Vagina (tissue), 2 donors: ENCODE results near the gene KPNA2.

Experiments used
- POLR2A ChIP-seq, 2 donors: fragments of 450-650 bp; IDR thresholded peaks; one replicate each; pipeline ENCODE4 v1.6.1; 2017; ENCODE audit warnings: antibody characterized with exemption in 2 of 2, mild to moderate bottlenecking in 2 of 2, moderate library complexity in 2 of 2
- TF ChIP-seq, protein P1 (sequence below), 3 experiments: fragments of 450-650 bp in 2 of 3; fragments of 200-600 bp in 1 of 3; sonication (generic) in 1 of 3; IDR thresholded peaks; one replicate each; pipeline ENCODE4 v1.5.1; 2017 to 2019; ENCODE audit warnings: antibody characterized with exemption in 3 of 3, mild to moderate bottlenecking in 2 of 3, moderate library complexity in 2 of 3

DNA sequence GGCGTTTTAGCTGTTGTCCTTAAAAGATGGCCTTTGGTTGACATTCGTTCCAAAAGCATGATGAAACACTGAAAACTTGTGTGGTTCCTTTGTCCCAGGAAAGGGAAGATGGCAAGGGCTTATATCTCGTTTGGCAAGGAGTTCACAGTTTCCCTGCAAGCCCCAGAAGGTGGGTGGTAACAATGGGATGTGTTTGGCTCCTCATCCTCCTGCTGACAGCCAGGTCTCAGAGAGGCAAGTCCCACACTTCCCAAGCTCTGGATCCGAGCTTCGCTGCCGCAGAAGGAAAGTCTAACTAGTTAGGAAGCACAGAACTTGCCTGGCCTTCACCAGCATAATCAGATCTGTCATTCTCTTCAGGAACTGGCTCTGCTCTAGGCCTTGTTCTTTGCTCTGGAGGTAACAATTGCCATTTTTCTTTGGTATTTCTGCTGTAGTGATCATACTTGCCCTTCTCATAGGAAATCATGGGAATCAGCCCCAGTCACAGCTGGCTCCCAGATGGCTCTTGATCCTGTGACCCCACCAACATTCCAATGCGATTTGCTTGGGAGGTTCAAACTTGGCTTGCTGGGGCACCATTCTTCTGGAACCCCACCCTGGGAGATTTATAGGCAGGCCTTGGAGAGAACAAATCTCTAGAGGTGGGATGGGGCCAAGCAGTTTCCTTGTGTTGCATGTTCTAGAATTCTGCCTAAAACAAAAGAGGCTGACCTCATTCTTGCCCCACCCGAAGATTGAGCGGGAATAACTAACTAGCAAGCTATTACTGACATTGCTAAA lies 17.9 kb downstream of the KPNA2 start:
- TF ChIP-seq, protein P1, sequence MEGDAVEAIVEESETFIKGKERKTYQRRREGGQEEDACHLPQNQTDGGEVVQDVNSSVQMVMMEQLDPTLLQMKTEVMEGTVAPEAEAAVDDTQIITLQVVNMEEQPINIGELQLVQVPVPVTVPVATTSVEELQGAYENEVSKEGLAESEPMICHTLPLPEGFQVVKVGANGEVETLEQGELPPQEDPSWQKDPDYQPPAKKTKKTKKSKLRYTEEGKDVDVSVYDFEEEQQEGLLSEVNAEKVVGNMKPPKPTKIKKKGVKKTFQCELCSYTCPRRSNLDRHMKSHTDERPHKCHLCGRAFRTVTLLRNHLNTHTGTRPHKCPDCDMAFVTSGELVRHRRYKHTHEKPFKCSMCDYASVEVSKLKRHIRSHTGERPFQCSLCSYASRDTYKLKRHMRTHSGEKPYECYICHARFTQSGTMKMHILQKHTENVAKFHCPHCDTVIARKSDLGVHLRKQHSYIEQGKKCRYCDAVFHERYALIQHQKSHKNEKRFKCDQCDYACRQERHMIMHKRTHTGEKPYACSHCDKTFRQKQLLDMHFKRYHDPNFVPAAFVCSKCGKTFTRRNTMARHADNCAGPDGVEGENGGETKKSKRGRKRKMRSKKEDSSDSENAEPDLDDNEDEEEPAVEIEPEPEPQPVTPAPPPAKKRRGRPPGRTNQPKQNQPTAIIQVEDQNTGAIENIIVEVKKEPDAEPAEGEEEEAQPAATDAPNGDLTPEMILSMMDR (IDR thresholded peaks at IDR 0.05) = no peak
- no peak for TF ChIP-seq POLR2A (IDR thresholded peaks at IDR 0.05)
